ENCODE results near the gene LBX2. TPM values are rescaled to one million over a fixed set of nuclear protein-coding genes. Genes with fewer than 3 reads are reported as not detected.
"Not testable (repeated sequence)": the region's sequence is repeated elsewhere in the genome, so short reads cannot be mapped to it uniquely, and the experiment has no call there.

Gene LBX2
- total RNA-seq, 1 experiment from 2014 or later, result 10.1 TPM

DNA sequence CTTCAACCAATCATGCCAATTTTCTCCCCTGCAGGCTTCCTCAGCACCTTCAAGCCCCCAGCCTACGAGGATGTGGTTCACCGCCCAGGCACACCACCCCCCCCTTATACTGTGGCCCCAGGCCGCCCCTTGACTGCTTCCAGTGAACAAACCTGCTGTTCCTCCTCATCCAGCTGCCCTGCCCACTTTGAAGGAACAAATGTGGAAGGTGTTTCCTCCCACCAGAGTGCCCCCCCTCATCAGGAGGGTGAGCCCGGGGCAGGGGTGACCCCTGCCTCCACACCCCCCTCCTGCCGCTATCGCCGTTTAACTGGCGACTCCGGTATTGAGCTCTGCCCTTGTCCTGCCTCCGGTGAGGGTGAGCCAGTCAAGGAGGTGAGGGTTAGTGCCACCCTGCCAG is 39.2 kb downstream of the LBX2 start:
- H4K20me1 ChIP-seq (ENCODE audit: insufficient read depth); intact Hi-C loops (cut with micrococcal nuclease); H3K9ac ChIP-seq (ENCODE audit: low read length); H3K9me3 ChIP-seq (ENCODE audit: control insufficient read depth in 1 of 2, insufficient read depth in 1 of 2, low read depth in 1 of 2, low read length in 2 of 2); H3K27ac ChIP-seq (ENCODE audit: low read depth, low read length); H3K9me2 ChIP-seq (ENCODE audit: insufficient read depth); RAD21 ChIA-PET (ENCODE audit: low non-redundant PET in 1 of 2, low total read pairs in 2 of 2, uncharacterized antibody in 2 of 2, unreplicated experiment in 2 of 2); BruUV-seq (replicated peaks); H3K4me3 ChIP-seq (replicated peaks in 1 of 2; ENCODE audit: low read depth in 1 of 2, low read length in 2 of 2); H2AFZ ChIP-seq (ENCODE audit: low read depth, low read length, poor library complexity, severe bottlenecking); H3K4me2 ChIP-seq (ENCODE audit: low read length); DNase-seq (ENCODE audit: low read depth, low spot score); CTCF ChIA-PET; ATAC-seq; H3K27me3 ChIP-seq (ENCODE audit: insufficient read depth, low read length): not testable (repeated sequence)
- peak; percentile 34 for TF ChIP-seq POLR2A (IDR thresholded peaks at IDR 0.05; ENCODE audit: borderline replicate concordance, extremely low read depth, insufficient read depth, insufficient read length)
- POLR2A ChIA-PET, result interaction anchor here (1.6 kb wide), 1 partner anchor 20 kb away, joined by 4 read pairs; no protein-coding TSS in a partner anchor
- H3K79me2 ChIP-seq (ENCODE audit: insufficient read depth, low read length), result peaks cover 29% of the 10 kb centered on the region
- H3K4me1 ChIP-seq (ENCODE audit: control insufficient read depth in 1 of 2, insufficient read depth in 2 of 2, low read length in 2 of 2), result peaks cover 12 to 41% of the 10 kb centered on the region in 2 experiments
- H3K36me3 ChIP-seq (ENCODE audit: control insufficient read depth in 1 of 2, insufficient read depth in 2 of 2, low read length in 2 of 2), result peaks cover 6 to 19% of the 10 kb centered on the region in 2 experiments; a peak in 2 of 4 replicates

DNA sequence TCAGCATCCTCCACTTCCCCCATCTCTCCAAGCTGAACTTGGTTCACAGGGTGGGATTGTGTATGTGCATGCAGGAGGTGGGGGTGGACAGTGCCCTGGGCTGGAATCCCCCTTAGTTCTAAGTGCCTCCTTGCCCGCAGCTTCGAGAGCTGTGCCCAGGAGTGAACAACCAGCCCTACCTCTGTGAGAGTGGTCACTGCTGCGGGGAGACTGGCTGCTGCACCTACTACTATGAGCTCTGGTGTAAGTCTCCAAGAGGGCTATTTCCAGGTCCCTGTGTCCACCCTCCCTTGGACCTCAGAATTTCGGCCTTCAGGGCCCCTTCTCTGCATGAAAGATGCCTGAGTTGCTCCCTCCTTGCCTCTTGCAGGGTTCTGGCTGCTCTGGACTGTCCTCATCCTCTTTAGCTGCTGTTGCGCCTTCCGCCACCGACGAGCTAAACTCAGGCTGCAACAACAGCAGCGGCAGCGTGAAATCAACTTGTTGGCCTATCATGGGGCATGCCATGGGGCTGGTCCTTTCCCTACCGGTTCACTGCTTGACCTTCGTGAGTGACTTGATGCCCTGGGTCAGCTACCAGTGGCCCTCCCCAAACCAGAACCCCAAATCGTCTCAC is 39.8 kb downstream of the LBX2 start:
- Histone ChIP-seq H3K79me2 (ENCODE audit: insufficient read depth, low read length) (peaks cover 24% of the 10 kb centered on the region), H3K4me1 (ENCODE audit: control insufficient read depth in 1 of 2, insufficient read depth in 2 of 2, low read length in 2 of 2) (peaks cover 12 to 42% of the 10 kb centered on the region in 2 experiments), H3K4me2 (ENCODE audit: low read length) (peak overlapping the region; percentile 98), H3K4me3 (replicated peaks in 1 of 2; ENCODE audit: low read depth in 1 of 2, low read length in 2 of 2) (peak overlapping the region; percentile 70 to 98), H3K9ac (ENCODE audit: low read length) (0 out of 2 replicates have a peak overlapping the region, but pooled peaks have one; percentile 82), H3K36me3 (ENCODE audit: control insufficient read depth in 1 of 2, insufficient read depth in 2 of 2, low read length in 2 of 2) (peaks cover 6 to 19% of the 10 kb centered on the region in 2 experiments; a peak in 2 of 4 replicates)
- RAD21 ChIA-PET (ENCODE audit: low non-redundant PET in 1 of 2, low total read pairs in 2 of 2, uncharacterized antibody in 2 of 2, unreplicated experiment in 2 of 2); H3K27me3 ChIP-seq (ENCODE audit: insufficient read depth, low read length); BruUV-seq (replicated peaks); ATAC-seq; H2AFZ ChIP-seq (ENCODE audit: low read depth, low read length, poor library complexity, severe bottlenecking); CTCF ChIA-PET; H4K20me1 ChIP-seq (ENCODE audit: insufficient read depth); H3K27ac ChIP-seq (ENCODE audit: low read depth, low read length); DNase-seq (ENCODE audit: low read depth, low spot score); H3K9me2 ChIP-seq (ENCODE audit: insufficient read depth); H3K9me3 ChIP-seq (ENCODE audit: control insufficient read depth in 1 of 2, insufficient read depth in 1 of 2, low read depth in 1 of 2, low read length in 2 of 2): not testable (repeated sequence)
- TF ChIP-seq POLR2A (IDR thresholded peaks at IDR 0.05; ENCODE audit: borderline replicate concordance, extremely low read depth, insufficient read depth, insufficient read length), result peak; percentile 9
- POLR2A ChIA-PET, result interaction anchor here (1.6 to 2.0 kb wide), 3 partner anchors 9 to 19 kb away, joined by 4 to 21 read pairs (median 8); partner anchors contain the start of gene MRPL53
- intact Hi-C loops (cut with micrococcal nuclease), result loop anchor here (10.0 kb wide), 1 partner anchor 1225 kb away; the partner anchor contains the start of genes CCT7 and PRADC1
